Measurements from ENCODE around the gene SRP72. TPM values are rescaled to one million over a fixed set of nuclear protein-coding genes. Genes with fewer than 3 reads are reported as not detected.

Gene SRP72
- total RNA-seq, 5 donors from 2014 or later (not counting 1 experiment from before 2014, with no cell fraction given) = 98.0 to 115 (median 107) TPM

GRCh38 chr4:56496241-56496640 lies 28.8 kb downstream of the SRP72 start:
- Mint-ChIP-seq H3K4me3 (no peak overlapping the region), H3K4me1 (no peaks in the 10 kb centered on the region), H3K27ac (no peak overlapping the region), H3K9me3 (no peaks in the 10 kb centered on the region), H3K36me3 (peaks cover 58% of the 10 kb centered on the region), H3K27me3 (no peaks in the 10 kb centered on the region)
- POLR2A ChIA-PET = no interaction called here
- no peak for DNase-seq
- no peaks in the 10 kb centered on the region for H3K4me1 ChIP-seq (ENCODE audit: control insufficient read depth in 1 of 2, extremely low read depth in 1 of 2, insufficient read depth in 2 of 2, low read length in 2 of 2)
- no peaks in the 10 kb centered on the region for H3K9me3 ChIP-seq
- CTCF ChIA-PET = no interaction called here
- H3K27me3 ChIP-seq (replicated peaks in 1 of 2; ENCODE audit: control insufficient read depth in 2 of 2, extremely low read depth in 1 of 2, insufficient read depth in 2 of 2, low read length in 1 of 2) = no peaks in the 10 kb centered on the region
- peaks cover 4 to 51% of the 10 kb centered on the region in 2 donors for H3K36me3 ChIP-seq (ENCODE audit: control insufficient read depth in 2 of 2, extremely low read depth in 1 of 2, insufficient read depth in 1 of 2, low read length in 1 of 2)
- WGBS (ENCODE audit: insufficient coverage) = no CpG with 5 or more reads among the region's 1 CpG
- ATAC-seq (replicated peaks in 1 of 4) = no peak
- no peak overlapping the region for H3K4me3 ChIP-seq (ENCODE audit: control insufficient read depth in 1 of 2, extremely low read depth in 1 of 2, low read length in 1 of 2)
- no peak overlapping the region for H3K27ac ChIP-seq (ENCODE audit: low read length)

- Histone ChIP-seq H3K9me3 (no peaks in the 10 kb centered on the region), H3K27me3 (replicated peaks in 1 of 2; ENCODE audit: control insufficient read depth in 2 of 2, extremely low read depth in 1 of 2, insufficient read depth in 2 of 2, low read length in 1 of 2) (peaks cover 0 to 15% of the 10 kb centered on the region in 2 experiments), H3K4me1 (ENCODE audit: control insufficient read depth in 1 of 2, extremely low read depth in 1 of 2, insufficient read depth in 2 of 2, low read length in 2 of 2) (peaks cover 9 to 16% of the 10 kb centered on the region in 2 experiments), H3K36me3 (ENCODE audit: control insufficient read depth in 2 of 2, extremely low read depth in 1 of 2, insufficient read depth in 1 of 2, low read length in 1 of 2) (peaks cover 6 to 16% of the 10 kb centered on the region in 2 donors), H3K4me3 (ENCODE audit: control insufficient read depth in 1 of 2, extremely low read depth in 1 of 2, low read length in 1 of 2) (peak within 1 kb of the TSS; percentile 43 to 71), H3K27ac (ENCODE audit: low read length) (no peak within 1 kb of the TSS)
- peak within 1 kb of the TSS; percentile 55 to 72 for H3K27ac Mint-ChIP-seq
- peaks cover 12% of the 10 kb centered on the region for H3K36me3 Mint-ChIP-seq
- peak within 1 kb of the TSS; percentile 84 to 92 (median 84) for H3K4me3 Mint-ChIP-seq
- peaks cover 0 to 1% of the 10 kb centered on the region in 2 donors for H3K27me3 Mint-ChIP-seq
- no peaks in the 10 kb centered on the region for H3K9me3 Mint-ChIP-seq
- ATAC-seq (replicated peaks in 1 of 4) (peak; percentile 95 to 99 (median 98)), DNase-seq (peak; percentile 18 to 80 (median 65))
- POLR2A ChIA-PET = no interaction called here
- 11% methylated on average over 55 of the region's 56 CpGs for WGBS (ENCODE audit: insufficient coverage)
- H3K4me1 Mint-ChIP-seq = peaks cover 16 to 21% (median 20%) of the 10 kb centered on the region in 3 donors
- CTCF ChIA-PET = no interaction called here
Measured at GRCh38 chr4:56505269-56506130, 38.1 kb downstream of the SRP72 start, which contains the start of gene ARL9. Gene ARL9 (plus strand): TSS chr4:56505791. CDS start chr4:56505863, 72 bp downstream.

DNA sequence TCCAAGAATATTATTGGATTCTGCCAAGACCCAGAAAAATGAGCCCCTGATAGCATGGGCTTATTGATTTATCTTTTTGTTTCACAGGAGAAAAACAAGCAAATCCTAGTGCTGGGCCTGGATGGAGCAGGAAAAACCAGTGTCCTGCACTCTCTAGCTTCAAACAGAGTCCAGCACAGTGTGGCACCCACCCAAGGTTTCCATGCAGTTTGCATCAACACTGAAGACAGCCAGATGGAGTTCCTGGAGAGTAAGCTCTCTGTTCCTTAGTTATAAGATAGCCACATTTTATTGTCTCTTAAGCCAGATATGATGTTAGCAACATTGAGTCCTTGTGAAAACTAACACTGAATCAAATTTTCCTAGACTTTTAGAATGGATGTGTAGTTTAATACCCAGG lies 43.7 kb downstream of the SRP72 start:
- H3K4me3 ChIP-seq (ENCODE audit: control insufficient read depth in 1 of 2, extremely low read depth in 1 of 2, low read length in 1 of 2) = no peak overlapping the region
- Mint-ChIP-seq H3K36me3 (no peaks in the 10 kb centered on the region), H3K27me3 (peaks cover 3 to 4% of the 10 kb centered on the region in 2 donors), H3K27ac (no peak overlapping the region), H3K4me1 (peaks cover 5 to 9% (median 6%) of the 10 kb centered on the region in 3 donors), H3K9me3 (no peaks in the 10 kb centered on the region), H3K4me3 (no peak overlapping the region)
- no peak overlapping the region for H3K27ac ChIP-seq (ENCODE audit: low read length)
- ChIA-PET POLR2A (interaction anchor here in 1 of 2 donors (0.6 kb wide), 1 partner anchor 480 kb away, joined by 3 read pairs; no protein-coding TSS in a partner anchor), CTCF (no interaction called here)
- H3K4me1 ChIP-seq (ENCODE audit: control insufficient read depth in 1 of 2, extremely low read depth in 1 of 2, insufficient read depth in 2 of 2, low read length in 2 of 2) = peaks cover 2 to 5% of the 10 kb centered on the region in 2 experiments
- H3K9me3 ChIP-seq = no peaks in the 10 kb centered on the region
- H3K27me3 ChIP-seq (replicated peaks in 1 of 2; ENCODE audit: control insufficient read depth in 2 of 2, extremely low read depth in 1 of 2, insufficient read depth in 2 of 2, low read length in 1 of 2) = peaks cover 0 to 8% of the 10 kb centered on the region in 2 experiments
- ATAC-seq (replicated peaks in 1 of 4) (no peak), DNase-seq (no peak)
- no peaks in the 10 kb centered on the region for H3K36me3 ChIP-seq (ENCODE audit: control insufficient read depth in 2 of 2, extremely low read depth in 1 of 2, insufficient read depth in 1 of 2, low read length in 1 of 2)

DNA sequence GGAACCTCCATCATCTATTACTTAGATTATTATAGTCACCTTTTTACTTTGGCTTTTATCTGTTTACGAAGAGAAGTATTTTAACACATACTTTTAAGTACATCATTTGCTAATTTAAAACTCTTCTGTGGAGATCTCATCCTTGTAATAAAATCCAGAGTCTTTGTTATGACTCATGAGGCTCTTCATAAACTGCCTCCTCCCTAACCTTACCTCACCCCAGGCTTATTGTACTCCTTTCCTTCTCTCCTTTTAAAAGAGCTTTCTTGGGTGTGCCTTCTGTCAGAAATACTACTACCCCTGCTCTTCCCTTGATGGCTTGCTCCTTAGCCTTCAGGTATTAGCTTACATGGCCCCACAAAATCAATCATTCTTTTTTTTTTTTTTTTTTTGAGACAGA lies 44.7 kb downstream of the SRP72 start:
- H3K27ac ChIP-seq (ENCODE audit: low read length) = no peak overlapping the region
- H3K4me3 Mint-ChIP-seq = no peak overlapping the region
- CTCF ChIA-PET = interaction anchor here in 1 of 2 donors (0.6 to 0.7 kb wide), 2 partner anchors 338 to 662 kb away, joined by 6 read pairs; no protein-coding TSS in a partner anchor
- H3K27me3 Mint-ChIP-seq = peaks cover 3 to 4% of the 10 kb centered on the region in 2 donors
- no peaks in the 10 kb centered on the region for H3K9me3 ChIP-seq
- H3K27ac Mint-ChIP-seq = no peak overlapping the region
- no peaks in the 10 kb centered on the region for H3K9me3 Mint-ChIP-seq
- H3K4me3 ChIP-seq (ENCODE audit: control insufficient read depth in 1 of 2, extremely low read depth in 1 of 2, low read length in 1 of 2) = no peak overlapping the region
- DNase-seq (no peak), ATAC-seq (replicated peaks in 1 of 4) (no peak)
- H3K36me3 Mint-ChIP-seq = no peaks in the 10 kb centered on the region
- H3K4me1 ChIP-seq (ENCODE audit: control insufficient read depth in 1 of 2, extremely low read depth in 1 of 2, insufficient read depth in 2 of 2, low read length in 2 of 2) = no peaks in the 10 kb centered on the region
- no peaks in the 10 kb centered on the region for H3K36me3 ChIP-seq (ENCODE audit: control insufficient read depth in 2 of 2, extremely low read depth in 1 of 2, insufficient read depth in 1 of 2, low read length in 1 of 2)
- H3K4me1 Mint-ChIP-seq = no peaks in the 10 kb centered on the region
- POLR2A ChIA-PET = interaction anchor here in 1 of 2 donors (0.6 kb wide), 1 partner anchor 41 kb away, joined by 3 read pairs; no protein-coding TSS in a partner anchor
- whole genome bisulfite sequencing (ENCODE audit: insufficient coverage) = 83% methylated on average over 1 of the region's 1 CpG
- H3K27me3 ChIP-seq (replicated peaks in 1 of 2; ENCODE audit: control insufficient read depth in 2 of 2, extremely low read depth in 1 of 2, insufficient read depth in 2 of 2, low read length in 1 of 2) = no peaks in the 10 kb centered on the region

GRCh38 chr4:56513517-56513916 lies 46.1 kb downstream of the SRP72 start:
- ATAC-seq (replicated peaks in 1 of 4) = no peak

GRCh38 chr4:56530269-56531148 lies 63.1 kb downstream of the SRP72 start:
- POLR2A ChIA-PET = interaction anchor here (0.6 kb wide), 2 partner anchors 107 to 449 kb away, joined by 3 read pairs; no protein-coding TSS in a partner anchor

More at GRCh38 chr4:56513517-56513916, 46.1 kb downstream of the SRP72 start:
- Histone ChIP-seq H3K27ac (ENCODE audit: low read length) (no peak overlapping the region), H3K9me3 (no peaks in the 10 kb centered on the region), H3K4me1 (ENCODE audit: control insufficient read depth in 1 of 2, extremely low read depth in 1 of 2, insufficient read depth in 2 of 2, low read length in 2 of 2) (no peaks in the 10 kb centered on the region), H3K4me3 (ENCODE audit: control insufficient read depth in 1 of 2, extremely low read depth in 1 of 2, low read length in 1 of 2) (no peak overlapping the region), H3K36me3 (ENCODE audit: control insufficient read depth in 2 of 2, extremely low read depth in 1 of 2, insufficient read depth in 1 of 2, low read length in 1 of 2) (no peaks in the 10 kb centered on the region), H3K27me3 (replicated peaks in 1 of 2; ENCODE audit: control insufficient read depth in 2 of 2, extremely low read depth in 1 of 2, insufficient read depth in 2 of 2, low read length in 1 of 2) (no peaks in the 10 kb centered on the region)
- DNase-seq = no peak
- ChIA-PET CTCF (no interaction called here), POLR2A (no interaction called here)
- Mint-ChIP-seq H3K4me1 (no peaks in the 10 kb centered on the region), H3K36me3 (no peaks in the 10 kb centered on the region), H3K27ac (no peak overlapping the region), H3K27me3 (peaks cover 3 to 4% of the 10 kb centered on the region in 2 donors), H3K4me3 (no peak overlapping the region), H3K9me3 (no peaks in the 10 kb centered on the region)
- no CpG with 5 or more reads among the region's 2 CpGs for WGBS (ENCODE audit: insufficient coverage)

More at GRCh38 chr4:56530269-56531148, 63.1 kb downstream of the SRP72 start:
- no peaks in the 10 kb centered on the region for H3K27me3 Mint-ChIP-seq
- CTCF ChIA-PET = interaction anchor here (0.6 to 0.9 kb wide), 5 partner anchors 14 to 982 kb away, joined by 3 to 4 read pairs (median 3); no protein-coding TSS in a partner anchor
- peaks cover 8 to 11% of the 10 kb centered on the region in 2 experiments for H3K4me1 ChIP-seq (ENCODE audit: control insufficient read depth in 1 of 2, extremely low read depth in 1 of 2, insufficient read depth in 2 of 2, low read length in 2 of 2)
- peaks cover 7 to 8% of the 10 kb centered on the region in 2 experiments for H3K27me3 ChIP-seq (replicated peaks in 1 of 2; ENCODE audit: control insufficient read depth in 2 of 2, extremely low read depth in 1 of 2, insufficient read depth in 2 of 2, low read length in 1 of 2)
- H3K36me3 ChIP-seq (ENCODE audit: control insufficient read depth in 2 of 2, extremely low read depth in 1 of 2, insufficient read depth in 1 of 2, low read length in 1 of 2) = no peaks in the 10 kb centered on the region
- H3K9me3 ChIP-seq = no peaks in the 10 kb centered on the region
- H3K27ac ChIP-seq (ENCODE audit: low read length) = no peak overlapping the region
- no peak overlapping the region for H3K27ac Mint-ChIP-seq
- peaks cover 0 to 3% (median 0%) of the 10 kb centered on the region in 3 donors for H3K4me1 Mint-ChIP-seq
- no peaks in the 10 kb centered on the region for H3K9me3 Mint-ChIP-seq
- H3K4me3 ChIP-seq (ENCODE audit: control insufficient read depth in 1 of 2, extremely low read depth in 1 of 2, low read length in 1 of 2) = peak overlapping the region; percentile 71 to 81
- ATAC-seq (replicated peaks in 1 of 4) = peak; percentile 95 to 98 (median 97)
- H3K4me3 Mint-ChIP-seq = peak overlapping the region in 1 of 3 donors; percentile 73
- no peaks in the 10 kb centered on the region for H3K36me3 Mint-ChIP-seq
- DNase-seq = peak; percentile 29 to 81 (median 63)
- WGBS (ENCODE audit: insufficient coverage) = 11% methylated on average over 45 of the region's 68 CpGs
